Stimulated activated CD4-positive, alpha-beta T cell treated with anti-CD3 and anti-CD28 coated beads, Interleukin-15, amount 100 ng/mL, for 1 hour (primary cell): ENCODE data around the gene CATSPER1.
"Not testable (repeated sequence)": the region's sequence is repeated elsewhere in the genome, so short reads cannot be mapped to it uniquely, and the experiment has no call there.

ENCODE experiments used
- DNase-seq, 2 donors: peaks; one replicate each; pipeline ENCODE4 v3.0.0-alpha.2; 2020; ENCODE audit warnings: low read depth in 1 of 2, low spot score in 1 of 2

Gene CATSPER1

DNA sequence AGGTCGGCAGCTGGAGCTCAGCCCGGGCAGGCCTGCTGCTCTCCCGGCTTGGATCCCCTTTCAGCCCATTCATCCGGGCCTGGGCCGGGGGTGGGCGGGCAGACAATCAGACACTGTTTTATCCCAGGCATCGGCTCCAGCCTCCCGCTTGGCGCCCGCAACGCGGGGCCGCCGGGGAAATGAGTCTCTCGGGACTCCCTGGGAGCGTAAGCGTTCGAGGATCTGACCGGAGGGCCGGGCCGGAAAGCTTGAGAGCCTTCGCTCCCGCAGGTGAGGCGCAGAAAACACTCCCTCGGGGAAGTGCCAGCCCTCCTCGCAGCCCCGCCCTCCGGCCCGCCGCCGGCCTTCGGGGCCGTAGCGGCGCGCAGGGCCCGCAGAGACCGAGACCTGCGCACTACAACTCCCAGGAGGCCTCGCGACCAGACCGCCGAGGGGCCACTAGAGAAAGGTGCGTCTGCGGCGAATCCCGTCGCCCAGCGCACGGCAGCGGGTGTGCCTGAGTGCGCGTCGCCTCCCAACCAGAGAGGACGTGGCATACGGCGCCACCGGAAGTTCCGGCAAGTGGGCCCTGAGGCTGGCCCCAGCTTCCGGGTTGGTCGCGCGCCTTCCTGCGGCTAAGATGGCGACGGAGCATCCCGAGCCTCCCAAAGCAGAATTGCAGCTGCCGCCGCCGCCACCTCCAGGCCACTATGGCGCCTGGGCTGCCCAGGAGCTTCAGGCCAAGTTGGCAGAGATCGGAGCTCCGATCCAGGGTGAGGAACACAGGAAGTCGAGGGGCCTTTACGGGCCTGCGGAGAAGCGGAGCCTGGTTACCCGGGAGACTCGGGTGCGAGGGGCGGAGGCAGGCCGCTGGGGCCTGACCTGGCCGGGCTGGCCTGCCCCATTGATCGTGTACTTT, 25.7 kb upstream of the CATSPER1 start, which contains the start of gene SF3B2:
TSS of gene SF3B2 (plus strand) at position 599 of the 898 bp plus-strand sequence. CDS start at position 620, 21 bp downstream.
- DNase-seq = peak; percentile 89 to 91

GRCh38 chr11:66051371-66051765, 25.1 kb upstream of the CATSPER1 start:
- no peak for DNase-seq

DNA sequence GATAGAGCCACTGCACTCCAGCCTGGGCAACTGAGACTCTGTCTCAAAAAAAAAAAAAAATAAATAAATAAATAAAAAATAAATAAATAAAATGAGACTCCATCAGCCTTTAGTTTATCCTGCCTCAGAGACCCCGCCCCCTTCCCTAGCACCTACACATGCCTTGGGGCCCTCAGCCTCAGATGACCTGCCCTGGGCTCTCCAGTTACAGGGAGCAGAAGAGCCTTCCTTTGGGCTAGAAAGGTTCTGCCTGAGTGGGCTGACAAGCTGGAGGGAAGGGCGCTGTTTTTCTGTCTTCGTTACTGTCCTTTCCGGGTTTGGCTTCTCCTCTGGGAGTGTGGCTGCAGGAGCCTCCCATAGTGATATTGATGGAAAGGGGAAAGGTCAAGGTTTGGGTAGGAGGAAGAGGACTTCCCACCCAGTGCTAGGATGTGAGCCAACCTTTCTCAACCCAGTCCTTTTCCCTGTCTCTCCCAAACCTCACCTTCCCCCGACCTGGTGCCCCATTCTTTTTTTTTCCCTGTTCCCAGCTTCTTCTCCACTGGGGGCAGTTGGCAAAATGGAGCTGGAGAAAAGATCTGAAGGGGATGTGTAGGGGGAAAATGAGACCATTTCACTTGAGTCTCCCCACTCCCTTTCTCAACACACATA, 24.4 kb upstream of the CATSPER1 start:
- DNase-seq = no peak

DNA sequence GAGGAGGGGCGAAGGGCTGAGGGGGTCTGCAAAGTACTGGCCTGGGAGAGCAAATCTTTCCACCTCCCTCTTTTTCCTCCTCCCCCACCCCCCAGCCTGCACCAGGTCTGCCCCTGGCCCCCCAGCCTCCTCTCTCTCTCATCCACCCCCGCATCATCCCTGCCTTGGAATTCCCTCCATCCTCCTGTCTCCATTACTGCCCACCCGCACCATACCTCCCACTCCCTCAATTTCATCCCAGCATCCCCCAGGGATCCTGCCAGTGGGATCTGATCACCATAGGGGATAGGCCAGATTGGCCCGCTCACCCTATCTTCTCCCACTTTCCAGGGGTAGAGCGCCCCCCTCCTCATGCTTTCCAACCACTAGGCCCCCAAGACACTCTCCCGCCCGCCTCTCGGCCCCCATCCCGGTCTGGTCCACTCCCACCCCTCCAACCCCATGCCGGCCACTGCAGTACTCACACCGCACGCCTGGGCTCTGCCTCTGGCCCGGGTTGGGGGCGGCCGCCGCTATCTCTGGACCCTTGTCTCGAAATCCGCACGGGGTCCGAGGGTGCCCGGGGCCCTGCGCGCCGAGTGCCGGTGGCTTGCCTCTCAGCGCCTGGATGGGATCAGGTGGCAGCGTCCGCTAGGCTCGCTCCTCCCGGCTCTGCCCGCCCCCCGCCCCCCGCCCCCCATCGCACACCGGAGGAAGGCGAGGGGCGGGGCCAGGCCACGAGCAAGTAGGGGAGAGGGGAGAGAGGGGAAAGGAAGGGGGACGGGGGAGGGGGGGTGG, 22.5 kb upstream of the CATSPER1 start, which contains the start of gene GAL3ST3:
TSS of gene GAL3ST3 (minus strand) at position 615 of the 777 bp plus-strand sequence. CDS start 3,746 bp downstream, outside the sequence.
- DNase-seq = no peak

DNA sequence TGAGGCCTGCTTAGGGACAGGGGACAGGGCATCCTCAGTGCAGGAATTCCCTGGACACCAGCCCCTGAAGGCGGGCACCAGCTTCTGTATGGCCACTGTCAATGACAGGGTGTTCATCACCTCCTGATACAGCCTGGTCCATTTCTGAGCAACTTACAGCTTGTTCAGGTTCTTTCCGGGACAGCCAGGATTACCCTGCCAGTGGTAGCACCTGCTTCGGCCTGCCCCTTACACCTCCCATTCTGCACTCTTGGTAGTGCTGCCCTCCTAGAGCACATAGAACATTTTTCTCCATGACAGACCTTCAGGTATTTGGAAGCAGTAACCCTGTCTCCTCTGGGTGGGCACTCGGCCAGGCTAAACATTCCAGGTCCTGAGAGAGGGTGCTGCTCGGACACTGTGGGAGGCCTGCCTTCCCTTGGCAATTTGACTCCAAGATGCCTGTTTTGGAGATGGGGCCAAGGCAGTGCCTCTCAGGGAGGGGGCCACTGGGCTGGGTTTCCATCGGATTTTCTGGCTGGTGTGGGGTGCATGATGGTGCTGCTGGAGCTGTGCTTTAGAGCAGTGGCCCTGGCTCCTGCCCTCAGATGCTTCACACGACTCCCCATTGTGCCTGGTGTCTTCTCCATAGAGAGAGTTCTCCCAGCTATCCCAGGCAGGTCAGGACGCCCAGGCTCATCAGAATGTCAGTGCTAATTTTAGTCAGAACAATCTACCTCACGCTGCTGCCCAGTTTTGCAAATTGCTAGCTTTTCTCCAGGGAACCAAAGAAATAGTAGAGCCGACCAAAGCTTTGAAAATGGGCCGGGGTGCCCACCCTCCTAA, 21.5 kb upstream of the CATSPER1 start:
- DNase-seq = no peak

DNA sequence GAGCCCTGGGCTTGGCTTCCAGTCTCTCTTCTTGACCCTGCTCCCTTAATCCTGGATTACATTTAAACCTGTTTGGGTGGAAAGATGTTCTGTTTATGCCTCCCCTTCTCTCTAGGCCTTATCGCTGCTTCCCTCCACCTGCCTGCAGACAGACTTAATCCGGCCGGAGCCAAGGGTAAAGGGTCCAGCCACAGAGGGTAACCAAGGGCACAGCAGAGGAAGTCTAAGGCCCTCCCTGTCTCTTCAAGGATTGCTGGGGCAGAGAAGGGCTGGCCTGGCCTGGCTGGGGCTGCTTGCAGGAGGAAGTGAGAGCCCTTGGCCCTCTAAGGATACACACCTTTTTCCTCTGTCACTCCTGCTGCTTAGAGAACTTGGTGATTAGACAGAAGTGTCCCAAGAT, 20.6 kb upstream of the CATSPER1 start:
- DNase-seq = no peak

- peak; percentile 71 to 73 for DNase-seq
Observed at GRCh38 chr11:66045177-66045639, 18.9 kb upstream of the CATSPER1 start.

DNA sequence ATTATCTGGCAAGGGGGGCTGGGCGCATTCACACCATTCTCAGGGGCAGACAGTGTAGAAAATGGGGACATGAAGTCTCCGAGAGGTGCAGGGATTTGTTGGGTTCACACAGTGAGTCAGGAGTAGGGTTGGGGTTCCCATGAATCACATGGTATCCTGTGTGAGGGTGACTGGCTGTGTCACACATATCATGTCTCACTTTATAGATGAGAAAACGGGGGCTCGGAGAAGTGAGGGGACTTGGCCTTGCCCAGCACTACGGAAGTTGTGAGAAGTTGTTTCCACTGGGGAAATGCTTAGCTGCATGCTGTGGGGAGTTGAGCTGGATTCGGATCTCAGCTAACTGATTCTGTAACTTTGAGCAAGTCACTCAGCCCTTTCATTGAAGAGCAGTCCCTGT, 18.5 kb upstream of the CATSPER1 start:
- no peak for DNase-seq

DNA sequence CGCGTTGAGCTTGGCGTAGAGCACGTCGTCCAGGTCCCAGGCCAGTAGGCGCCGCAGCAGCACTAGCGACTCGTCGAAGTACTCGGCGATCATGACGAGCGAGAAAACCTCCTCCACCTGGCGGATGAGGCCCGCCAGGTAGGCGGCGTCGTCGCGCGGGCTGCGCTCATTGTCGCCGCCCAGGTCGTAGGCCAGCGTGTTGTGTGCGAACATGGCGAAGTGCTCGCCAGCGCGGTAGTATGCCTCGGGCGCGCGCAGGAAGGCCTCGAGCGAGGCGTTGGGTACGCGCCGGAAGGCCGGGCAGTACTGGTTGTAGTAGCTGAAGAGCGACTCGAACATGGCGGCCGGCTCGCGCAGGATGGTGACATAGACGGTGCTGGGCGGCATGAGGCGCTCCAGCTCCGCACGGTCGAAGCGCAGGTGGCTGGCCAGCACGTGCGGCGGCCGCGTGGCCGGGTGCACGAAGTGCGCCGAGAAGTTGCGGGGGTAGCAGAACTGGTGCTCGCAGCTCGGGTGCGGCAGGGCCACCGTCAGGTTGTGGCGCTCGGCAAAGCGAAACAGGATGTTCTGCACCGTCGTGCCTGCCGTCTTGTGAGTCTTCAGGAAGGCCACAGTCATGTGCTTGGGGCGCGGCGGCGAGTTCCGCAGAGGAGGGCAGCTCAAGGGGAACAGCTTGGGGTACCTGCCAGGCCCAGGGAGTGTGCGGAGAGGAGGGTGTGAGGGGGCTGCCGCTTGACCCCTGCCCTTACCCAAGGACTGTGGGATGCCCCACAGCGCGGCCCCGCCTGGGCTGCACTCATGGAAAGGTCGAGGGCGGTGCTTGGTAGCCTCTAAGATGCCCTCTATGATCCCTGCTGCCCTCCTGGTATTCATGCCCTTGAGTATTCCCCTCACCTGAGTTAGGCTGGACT, 17.0 kb upstream of the CATSPER1 start:
- no peak for DNase-seq

GRCh38 chr11:66042227-66042995, 16.1 kb upstream of the CATSPER1 start:
- DNase-seq = no peak

- no peak for DNase-seq
Observed at GRCh38 chr11:66039765-66040164, 13.5 kb upstream of the CATSPER1 start.

- DNase-seq = no peak
Observed at GRCh38 chr11:66037327-66037726, 11.0 kb upstream of the CATSPER1 start.

DNA sequence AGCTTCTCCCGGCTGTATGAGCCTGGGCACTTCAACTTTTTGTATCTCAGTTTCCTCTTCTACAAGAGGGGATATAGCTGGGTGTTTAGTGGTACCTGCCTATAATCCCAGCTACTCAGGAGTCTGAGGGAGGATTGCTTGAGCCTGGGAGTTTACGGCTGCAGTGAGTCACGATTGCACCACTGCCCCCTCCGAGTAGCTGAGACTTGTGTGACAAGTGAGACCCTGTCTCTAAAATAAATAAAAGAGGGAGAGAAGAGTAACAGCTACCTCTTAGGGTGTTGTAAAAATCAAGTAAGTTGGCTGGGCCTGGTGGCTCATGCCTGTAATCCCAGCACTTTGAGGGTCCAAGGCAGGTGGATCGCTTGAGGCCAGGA, 10.0 kb upstream of the CATSPER1 start:
- DNase-seq = no peak

DNA sequence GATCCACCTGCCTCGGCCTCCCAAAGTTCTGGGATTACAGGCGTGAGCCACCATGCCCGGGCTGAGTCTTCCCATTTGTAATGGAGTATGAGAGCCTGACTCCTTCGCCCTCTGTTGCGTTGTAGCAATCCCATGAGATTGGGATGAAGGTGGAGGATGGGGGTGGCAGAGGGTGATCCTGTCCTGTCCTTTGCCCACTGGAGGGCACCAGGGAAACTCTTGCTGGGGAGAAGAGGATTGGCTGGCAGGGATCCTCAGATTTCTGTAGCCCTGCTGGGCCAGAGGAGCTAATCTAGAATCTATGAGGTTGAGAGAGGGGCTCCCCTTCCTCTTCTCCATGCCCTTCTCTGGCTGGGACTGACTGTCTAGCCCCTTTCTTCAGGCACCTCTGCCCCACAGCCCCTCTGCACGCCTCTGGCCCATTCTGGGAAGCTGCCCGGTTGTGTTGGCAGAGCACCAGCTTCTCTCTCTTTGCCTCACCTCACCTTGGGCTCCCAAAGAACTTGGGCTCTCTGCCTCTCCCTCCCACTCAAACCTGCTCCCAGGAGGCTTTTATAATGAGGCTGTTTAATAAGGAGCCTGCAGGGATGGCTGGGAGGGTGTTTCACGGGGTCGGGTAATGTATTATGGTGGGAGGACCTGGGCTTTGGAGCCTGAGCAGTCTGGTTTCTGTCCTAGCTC, 9.5 kb upstream of the CATSPER1 start:
- DNase-seq = no peak

DNA sequence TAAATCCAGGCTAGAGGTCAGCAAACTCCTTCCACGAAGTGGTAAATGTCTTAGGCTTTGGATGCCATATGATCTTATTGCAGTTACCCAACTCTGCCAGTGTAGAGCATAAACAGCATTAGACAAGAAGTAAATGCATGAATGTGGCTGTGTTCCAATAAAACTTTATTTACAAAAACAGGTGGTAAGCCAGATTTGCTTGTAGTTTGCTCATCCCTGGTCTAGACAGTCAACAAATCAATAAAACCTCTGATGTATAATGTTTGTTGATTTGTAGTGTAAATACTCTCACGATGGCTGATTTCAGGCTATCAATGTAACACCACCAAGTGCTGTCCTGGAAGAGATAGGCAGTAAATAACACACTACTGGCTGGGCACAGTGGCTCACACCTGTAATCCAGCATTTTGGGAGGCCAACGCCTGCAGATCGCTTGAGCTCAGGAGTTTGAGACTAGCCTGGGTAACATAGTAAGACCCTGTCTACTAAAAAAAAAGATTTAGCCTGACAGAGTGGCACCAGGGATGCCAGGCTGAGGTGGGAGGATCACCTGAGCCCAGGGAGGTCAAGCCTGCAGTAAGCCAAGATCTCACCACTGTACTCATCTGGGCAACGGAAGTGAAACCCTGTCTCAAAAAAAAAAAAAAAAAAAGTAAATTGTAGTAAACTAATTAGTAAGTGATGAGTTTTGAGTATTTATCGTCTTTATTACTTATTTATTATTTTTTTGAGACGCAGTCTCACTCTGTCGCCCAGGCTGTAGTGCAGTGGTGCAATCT, 6.9 kb upstream of the CATSPER1 start:
- DNase-seq = no peak

DNA sequence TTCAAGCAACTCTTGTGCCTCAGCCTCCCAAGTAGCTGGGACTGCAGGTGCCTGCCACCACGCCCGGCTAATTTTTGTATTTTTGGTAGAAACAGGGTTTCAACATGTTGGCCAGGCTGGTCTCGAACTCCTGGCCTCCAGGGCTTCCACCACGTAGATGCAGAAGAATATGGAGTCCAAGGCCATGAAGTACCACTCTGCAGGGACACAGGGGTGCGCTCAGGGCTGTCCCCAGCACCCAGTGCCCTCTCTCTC, 3.2 kb downstream of the CATSPER1 start:
- DNase-seq = not testable (repeated sequence)

GRCh38 chr11:66022401-66023185, 3.7 kb downstream of the CATSPER1 start:
- peak; percentile 56 to 80 for DNase-seq
